Measurements from ENCODE around the gene APOC3. TPM values are rescaled to one million over a fixed set of nuclear protein-coding genes. Genes with fewer than 3 reads are reported as not detected.

The APOC3 gene
- total RNA-seq, 1 donor from 2014 or later = not detected

DNA sequence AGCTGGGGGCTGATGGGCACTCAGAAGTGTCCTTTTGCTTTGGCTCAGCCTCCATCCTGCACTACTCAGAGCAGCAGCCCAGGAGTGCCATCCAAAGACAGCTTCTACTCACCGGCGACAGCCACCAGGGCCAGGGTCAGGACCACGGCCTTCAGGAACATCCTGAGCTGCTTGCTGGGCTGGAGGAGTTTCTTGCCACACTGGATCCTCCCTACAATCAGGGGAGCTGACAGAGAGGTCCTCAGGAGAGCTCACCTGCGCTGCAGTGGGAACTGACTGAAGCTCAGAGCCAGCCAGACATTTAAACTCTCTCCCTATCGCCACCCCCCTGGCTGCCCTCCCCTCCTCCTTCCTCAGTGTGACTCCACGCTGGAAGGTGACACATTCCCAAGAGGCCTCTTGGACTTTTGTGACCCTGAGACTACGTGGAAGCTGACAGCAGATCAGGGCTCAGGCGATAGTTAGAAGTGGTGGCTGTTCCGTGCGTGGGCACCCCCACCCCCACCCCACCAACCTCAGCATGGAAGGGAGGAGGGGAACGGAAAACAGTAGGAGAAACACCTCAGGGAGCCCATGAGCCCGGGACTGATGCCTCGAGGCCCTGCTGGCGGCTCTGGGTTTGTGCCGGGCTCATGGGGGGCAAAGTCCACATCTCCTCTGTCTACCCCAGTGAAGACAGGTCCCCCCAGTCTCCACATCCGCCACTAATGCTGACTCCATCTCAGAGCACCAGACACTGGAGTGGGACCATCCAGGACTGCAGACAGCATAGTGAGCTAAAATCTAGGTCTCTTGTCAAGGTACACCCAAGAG lies 6.5 kb upstream of the APOC3 start, which contains the start of gene APOA4:
TSS of gene APOA4 (minus strand) at position 274 of the 813 bp plus-strand sequence. CDS start at position 161, 113 bp downstream.
- TF ChIP-seq, protein P1, sequence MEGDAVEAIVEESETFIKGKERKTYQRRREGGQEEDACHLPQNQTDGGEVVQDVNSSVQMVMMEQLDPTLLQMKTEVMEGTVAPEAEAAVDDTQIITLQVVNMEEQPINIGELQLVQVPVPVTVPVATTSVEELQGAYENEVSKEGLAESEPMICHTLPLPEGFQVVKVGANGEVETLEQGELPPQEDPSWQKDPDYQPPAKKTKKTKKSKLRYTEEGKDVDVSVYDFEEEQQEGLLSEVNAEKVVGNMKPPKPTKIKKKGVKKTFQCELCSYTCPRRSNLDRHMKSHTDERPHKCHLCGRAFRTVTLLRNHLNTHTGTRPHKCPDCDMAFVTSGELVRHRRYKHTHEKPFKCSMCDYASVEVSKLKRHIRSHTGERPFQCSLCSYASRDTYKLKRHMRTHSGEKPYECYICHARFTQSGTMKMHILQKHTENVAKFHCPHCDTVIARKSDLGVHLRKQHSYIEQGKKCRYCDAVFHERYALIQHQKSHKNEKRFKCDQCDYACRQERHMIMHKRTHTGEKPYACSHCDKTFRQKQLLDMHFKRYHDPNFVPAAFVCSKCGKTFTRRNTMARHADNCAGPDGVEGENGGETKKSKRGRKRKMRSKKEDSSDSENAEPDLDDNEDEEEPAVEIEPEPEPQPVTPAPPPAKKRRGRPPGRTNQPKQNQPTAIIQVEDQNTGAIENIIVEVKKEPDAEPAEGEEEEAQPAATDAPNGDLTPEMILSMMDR (IDR thresholded peaks at IDR 0.05; ENCODE audit: borderline replicate concordance) = no peak
- H3K4me1 ChIP-seq = no peaks in the 10 kb centered on the region
- no peak within 1 kb of the TSS for H3K4me3 ChIP-seq
- intact Hi-C loops (cut with micrococcal nuclease) = no loop called here
- DNase-seq = no peak
- no peak within 1 kb of the TSS for H3K27ac ChIP-seq (replicated peaks)
- H3K27me3 ChIP-seq (ENCODE audit: low read depth) = no peaks in the 10 kb centered on the region
- no peaks in the 10 kb centered on the region for H3K36me3 ChIP-seq
- H3K9me3 ChIP-seq (replicated peaks) = no peaks in the 10 kb centered on the region

DNA sequence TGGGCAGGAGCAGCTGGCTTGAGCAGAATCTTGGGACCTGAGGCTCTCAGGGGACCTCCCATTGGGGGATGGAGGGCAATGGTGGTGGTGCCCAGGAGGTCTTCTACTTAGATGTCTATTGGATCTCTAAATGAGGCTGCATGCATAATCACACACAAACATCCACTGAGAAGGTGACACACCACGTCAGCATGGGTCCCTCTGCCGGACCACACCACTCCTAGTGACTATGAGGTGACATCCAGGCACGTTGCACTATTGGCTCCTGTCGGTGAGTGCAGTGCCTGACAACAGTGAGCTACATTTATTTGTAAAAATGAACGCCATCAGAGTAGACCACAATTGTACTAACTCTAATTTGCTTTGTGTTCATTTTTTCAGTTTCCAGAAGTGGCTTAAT lies 4.3 kb upstream of the APOC3 start:
- H3K27me3 ChIP-seq (ENCODE audit: low read depth) = no peaks in the 10 kb centered on the region
- intact Hi-C loops (cut with micrococcal nuclease) = no loop called here
- TF ChIP-seq, protein P1 (IDR thresholded peaks at IDR 0.05; ENCODE audit: borderline replicate concordance) = no peak

DNA sequence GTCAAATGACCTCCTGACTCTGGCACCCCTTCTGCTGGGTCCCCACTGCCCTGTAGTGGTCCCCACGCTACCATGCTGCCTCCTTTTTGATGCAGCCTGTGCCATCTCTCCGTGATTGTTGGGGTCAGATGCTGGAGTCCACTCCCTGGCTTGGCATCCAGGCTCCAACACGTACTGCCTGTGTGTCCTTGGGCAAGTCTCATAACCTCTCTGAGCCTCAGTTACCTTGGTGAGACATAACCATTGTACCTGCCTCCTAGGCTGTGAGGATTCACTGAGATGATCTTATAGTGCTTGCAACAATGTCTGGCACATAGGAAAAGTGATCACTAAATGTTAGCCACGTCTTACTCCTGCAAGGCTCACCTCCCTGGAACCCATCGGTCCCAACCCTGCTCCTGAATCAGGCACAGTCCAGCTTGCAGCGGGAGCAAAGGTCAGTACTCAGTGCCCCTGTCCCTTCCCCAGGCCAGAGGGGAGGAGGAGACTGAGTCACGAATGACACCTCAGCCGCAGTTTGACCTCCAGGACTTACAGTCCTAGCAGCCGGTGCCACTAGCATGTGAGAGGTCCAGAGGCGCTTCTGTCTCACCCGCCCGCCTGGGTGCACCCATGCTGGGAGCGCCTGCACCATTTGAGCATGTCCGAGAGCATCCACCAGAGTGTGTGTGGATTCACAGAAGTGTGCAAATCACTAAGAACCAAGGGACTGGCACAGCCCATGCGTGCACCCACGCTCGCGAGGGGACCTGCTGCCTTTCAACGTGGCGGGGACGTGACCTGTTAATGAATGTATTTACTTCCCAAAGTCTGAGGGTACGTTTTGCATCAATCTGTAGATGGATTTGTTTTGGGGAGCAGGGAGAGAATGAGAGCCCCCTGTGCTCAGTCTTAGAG lies 3.6 kb upstream of the APOC3 start:
- H3K27ac ChIP-seq (replicated peaks) = no peak overlapping the region
- intact Hi-C loops (cut with micrococcal nuclease) = no loop called here
- TF ChIP-seq, protein P1 (IDR thresholded peaks at IDR 0.05; ENCODE audit: borderline replicate concordance) = no peak
- H3K4me1 ChIP-seq = no peaks in the 10 kb centered on the region
- H3K36me3 ChIP-seq = no peaks in the 10 kb centered on the region
- no peak overlapping the region for H3K4me3 ChIP-seq
- DNase-seq = no peak
- no peaks in the 10 kb centered on the region for H3K9me3 ChIP-seq (replicated peaks)
- no peaks in the 10 kb centered on the region for H3K27me3 ChIP-seq (ENCODE audit: low read depth)

More for the DNA sequence above, 4.3 kb upstream of the APOC3 start:
- Histone ChIP-seq H3K4me1 (no peaks in the 10 kb centered on the region), H3K4me3 (no peak overlapping the region), H3K27ac (replicated peaks) (no peak overlapping the region), H3K36me3 (no peaks in the 10 kb centered on the region), H3K9me3 (replicated peaks) (no peaks in the 10 kb centered on the region)
- DNase-seq = no peak

DNA sequence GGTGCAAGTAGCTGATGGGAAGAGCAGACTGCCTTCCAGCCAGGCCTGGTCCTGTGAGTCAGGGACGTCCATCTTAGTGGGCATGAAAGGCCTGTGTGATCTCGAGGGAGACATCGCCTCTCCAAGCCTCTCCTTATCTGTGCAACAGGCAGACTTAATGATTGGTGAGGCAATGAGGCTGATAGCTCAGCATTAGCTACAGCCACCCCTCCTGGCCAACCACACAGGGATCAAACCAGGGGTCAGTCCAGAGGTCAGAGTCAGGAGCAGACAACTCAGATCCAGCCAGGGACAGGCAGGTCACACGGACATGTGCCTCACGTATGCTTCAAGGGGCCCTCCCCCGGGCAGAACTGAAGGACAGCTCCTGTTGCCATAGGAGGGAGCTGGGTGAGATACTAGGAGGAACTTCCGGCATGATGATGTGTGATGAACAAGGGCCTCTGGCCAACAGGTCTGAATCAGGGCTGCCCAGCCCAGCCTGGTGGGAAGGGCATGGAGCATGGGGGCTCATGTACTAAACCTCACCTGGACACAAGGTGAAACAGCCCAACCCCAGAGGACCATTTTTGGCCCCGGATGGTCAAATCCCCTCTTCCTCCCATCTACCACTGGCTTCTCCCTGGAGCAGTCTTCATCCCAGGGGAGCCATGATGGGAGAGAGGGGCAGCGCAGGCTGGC lies 2.8 kb upstream of the APOC3 start:
- TF ChIP-seq, protein P1 (IDR thresholded peaks at IDR 0.05; ENCODE audit: borderline replicate concordance) = no peak
- no peak for DNase-seq
- no peaks in the 10 kb centered on the region for H3K36me3 ChIP-seq
- no peaks in the 10 kb centered on the region for H3K9me3 ChIP-seq (replicated peaks)
- H3K4me3 ChIP-seq = no peak overlapping the region
- no peaks in the 10 kb centered on the region for H3K27me3 ChIP-seq (ENCODE audit: low read depth)
- H3K27ac ChIP-seq (replicated peaks) = no peak overlapping the region
- H3K4me1 ChIP-seq = no peaks in the 10 kb centered on the region
- intact Hi-C loops (cut with micrococcal nuclease) = no loop called here

DNA sequence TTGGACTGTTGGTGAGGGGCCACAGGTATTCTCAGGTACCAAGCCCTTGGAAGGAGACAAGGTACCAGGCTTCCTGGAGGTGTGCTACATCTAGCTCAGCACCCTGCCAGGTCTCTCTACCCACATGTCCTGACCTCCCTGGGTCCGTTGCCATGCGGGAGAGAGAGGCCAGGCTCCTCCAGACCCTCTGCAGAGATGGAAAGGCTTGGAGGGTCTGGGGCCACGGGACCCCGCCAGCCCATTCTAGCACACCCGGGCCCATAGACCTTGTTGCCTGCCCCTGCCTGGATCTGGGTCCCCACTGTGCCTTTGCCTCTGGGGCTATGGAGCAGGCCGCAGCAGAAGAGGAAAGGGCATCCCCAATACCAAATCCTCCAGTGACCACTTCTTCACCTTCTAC lies 2.2 kb upstream of the APOC3 start:
- H3K4me1 ChIP-seq = no peaks in the 10 kb centered on the region
- H3K36me3 ChIP-seq = no peaks in the 10 kb centered on the region
- H3K4me3 ChIP-seq = no peak overlapping the region
- H3K27ac ChIP-seq (replicated peaks) = no peak overlapping the region
- no peaks in the 10 kb centered on the region for H3K9me3 ChIP-seq (replicated peaks)
- intact Hi-C loops (cut with micrococcal nuclease) = no loop called here
- TF ChIP-seq, protein P1 (IDR thresholded peaks at IDR 0.05; ENCODE audit: borderline replicate concordance) = no peak
- H3K27me3 ChIP-seq (ENCODE audit: low read depth) = no peaks in the 10 kb centered on the region
- DNase-seq = no peak

Data from left ventricle myocardium inferior (tissue), 1 donor.